Dedifferentiated amniotic fluid mesenchymal stem cell (primary cell): Measurements from ENCODE around the gene SHROOM2.
"Not testable (repeated sequence)": the region's sequence is repeated elsewhere in the genome, so short reads cannot be mapped to it uniquely, and the experiment has no call there.

Experiments used
- DNase-seq: peaks from one replicate; pipeline ENCODE4 v3.0.0-alpha.2; 2016; ENCODE audit errors: extremely low spot score

SHROOM2 gene, protein sequence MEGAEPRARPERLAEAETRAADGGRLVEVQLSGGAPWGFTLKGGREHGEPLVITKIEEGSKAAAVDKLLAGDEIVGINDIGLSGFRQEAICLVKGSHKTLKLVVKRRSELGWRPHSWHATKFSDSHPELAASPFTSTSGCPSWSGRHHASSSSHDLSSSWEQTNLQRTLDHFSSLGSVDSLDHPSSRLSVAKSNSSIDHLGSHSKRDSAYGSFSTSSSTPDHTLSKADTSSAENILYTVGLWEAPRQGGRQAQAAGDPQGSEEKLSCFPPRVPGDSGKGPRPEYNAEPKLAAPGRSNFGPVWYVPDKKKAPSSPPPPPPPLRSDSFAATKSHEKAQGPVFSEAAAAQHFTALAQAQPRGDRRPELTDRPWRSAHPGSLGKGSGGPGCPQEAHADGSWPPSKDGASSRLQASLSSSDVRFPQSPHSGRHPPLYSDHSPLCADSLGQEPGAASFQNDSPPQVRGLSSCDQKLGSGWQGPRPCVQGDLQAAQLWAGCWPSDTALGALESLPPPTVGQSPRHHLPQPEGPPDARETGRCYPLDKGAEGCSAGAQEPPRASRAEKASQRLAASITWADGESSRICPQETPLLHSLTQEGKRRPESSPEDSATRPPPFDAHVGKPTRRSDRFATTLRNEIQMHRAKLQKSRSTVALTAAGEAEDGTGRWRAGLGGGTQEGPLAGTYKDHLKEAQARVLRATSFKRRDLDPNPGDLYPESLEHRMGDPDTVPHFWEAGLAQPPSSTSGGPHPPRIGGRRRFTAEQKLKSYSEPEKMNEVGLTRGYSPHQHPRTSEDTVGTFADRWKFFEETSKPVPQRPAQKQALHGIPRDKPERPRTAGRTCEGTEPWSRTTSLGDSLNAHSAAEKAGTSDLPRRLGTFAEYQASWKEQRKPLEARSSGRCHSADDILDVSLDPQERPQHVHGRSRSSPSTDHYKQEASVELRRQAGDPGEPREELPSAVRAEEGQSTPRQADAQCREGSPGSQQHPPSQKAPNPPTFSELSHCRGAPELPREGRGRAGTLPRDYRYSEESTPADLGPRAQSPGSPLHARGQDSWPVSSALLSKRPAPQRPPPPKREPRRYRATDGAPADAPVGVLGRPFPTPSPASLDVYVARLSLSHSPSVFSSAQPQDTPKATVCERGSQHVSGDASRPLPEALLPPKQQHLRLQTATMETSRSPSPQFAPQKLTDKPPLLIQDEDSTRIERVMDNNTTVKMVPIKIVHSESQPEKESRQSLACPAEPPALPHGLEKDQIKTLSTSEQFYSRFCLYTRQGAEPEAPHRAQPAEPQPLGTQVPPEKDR (N-terminal part only)

DNA sequence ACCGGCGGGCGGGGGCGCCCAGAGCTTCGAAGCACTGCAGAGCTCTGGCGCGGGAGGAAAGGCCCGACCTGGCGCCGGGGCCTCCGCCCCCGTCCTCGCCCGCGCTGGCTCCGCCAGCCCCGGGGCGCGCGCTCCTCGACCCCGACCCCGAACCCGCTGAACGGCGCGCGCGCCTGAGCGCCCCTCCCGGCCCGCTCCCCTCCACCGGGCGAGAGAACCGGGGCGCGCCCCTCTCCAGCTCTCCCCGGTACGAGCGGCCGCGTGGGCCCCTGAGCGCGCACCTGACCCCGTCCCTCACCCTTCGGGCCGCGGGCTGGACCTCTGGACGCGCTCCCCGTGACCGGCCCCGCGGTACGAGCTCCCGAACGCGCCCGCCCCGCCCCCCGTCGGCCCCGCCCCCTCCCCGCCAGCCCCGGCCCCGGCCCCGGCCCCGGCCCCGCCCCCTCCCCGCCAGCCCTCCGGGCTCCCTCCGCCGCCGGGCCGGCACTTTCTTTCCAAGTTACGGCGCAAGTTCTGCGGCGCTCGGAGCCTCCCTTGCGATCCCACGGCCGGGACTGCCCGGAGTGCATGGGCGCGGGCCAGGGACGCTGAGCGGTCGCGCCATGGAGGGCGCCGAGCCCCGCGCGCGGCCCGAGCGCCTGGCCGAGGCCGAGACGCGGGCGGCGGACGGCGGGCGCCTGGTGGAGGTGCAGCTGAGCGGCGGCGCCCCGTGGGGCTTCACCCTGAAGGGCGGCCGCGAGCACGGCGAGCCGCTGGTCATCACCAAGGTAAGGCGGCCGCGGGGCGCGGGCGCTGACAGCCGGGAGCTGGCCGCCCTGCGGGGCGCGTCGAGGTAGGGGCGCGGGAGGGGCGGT, at the start of gene SHROOM2:
TSS of gene SHROOM2 (plus strand) at position 486 of the 854 bp plus-strand sequence. CDS start at position 603, 117 bp downstream.
- no peak for DNase-seq

DNA sequence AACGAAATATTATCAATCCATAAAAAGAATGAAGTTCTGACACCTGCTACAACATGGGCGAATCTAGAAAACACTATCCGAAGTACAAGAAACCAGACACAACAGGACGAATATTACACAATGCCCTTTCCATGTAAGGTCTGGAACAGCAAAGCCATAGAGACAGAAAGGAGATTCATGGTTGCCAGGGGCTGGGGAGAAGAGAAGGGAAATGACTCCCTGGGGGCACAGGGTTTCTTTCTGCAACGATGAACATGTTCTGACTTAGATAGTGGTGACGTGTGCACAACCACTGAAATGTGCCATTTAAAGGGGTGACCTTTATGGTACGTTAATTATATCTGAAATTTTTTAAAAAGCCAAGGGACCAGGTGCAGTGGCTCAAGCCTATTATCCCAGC, 48.9 kb upstream of the SHROOM2 start:
- no peak for DNase-seq

DNA sequence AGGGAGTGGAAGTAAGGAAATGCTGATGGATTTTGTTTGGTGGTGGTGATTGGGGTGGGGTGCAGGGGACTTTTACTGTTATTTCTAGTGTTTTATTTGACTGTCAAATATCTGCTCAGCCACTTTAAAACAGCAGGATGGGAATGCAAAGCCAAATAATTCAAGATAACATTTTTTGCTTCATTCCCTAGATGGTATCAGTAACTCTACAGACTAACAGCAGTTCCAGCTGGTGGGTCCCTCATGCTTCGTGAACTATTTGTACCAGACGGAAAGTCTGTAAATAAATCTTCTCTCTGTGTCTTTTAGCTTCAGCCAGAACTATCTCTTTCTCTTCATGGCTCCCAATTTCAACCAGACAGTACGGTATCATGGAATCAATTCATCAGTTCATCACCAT, 48.1 kb upstream of the SHROOM2 start:
- no peak for DNase-seq

DNA sequence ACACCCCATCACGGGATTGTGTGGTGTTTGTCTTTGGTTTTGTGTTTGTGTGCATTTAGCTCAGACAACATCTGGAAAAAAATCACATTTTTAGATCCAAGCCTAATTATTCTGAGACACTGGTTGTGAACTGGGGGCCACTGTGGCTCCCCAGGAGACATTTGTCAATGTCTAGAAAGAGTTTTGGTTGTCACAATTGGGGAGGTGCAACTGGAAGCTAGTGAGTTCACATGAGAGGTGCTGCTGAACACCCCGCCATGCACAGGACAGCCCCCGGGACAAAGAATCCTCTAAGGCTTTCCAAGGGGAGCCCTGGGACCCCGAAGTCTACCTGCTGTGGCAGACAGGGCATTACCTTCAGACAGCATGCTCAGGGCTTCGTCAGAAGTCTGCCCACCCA, 47.1 kb upstream of the SHROOM2 start:
- no peak for DNase-seq

DNA sequence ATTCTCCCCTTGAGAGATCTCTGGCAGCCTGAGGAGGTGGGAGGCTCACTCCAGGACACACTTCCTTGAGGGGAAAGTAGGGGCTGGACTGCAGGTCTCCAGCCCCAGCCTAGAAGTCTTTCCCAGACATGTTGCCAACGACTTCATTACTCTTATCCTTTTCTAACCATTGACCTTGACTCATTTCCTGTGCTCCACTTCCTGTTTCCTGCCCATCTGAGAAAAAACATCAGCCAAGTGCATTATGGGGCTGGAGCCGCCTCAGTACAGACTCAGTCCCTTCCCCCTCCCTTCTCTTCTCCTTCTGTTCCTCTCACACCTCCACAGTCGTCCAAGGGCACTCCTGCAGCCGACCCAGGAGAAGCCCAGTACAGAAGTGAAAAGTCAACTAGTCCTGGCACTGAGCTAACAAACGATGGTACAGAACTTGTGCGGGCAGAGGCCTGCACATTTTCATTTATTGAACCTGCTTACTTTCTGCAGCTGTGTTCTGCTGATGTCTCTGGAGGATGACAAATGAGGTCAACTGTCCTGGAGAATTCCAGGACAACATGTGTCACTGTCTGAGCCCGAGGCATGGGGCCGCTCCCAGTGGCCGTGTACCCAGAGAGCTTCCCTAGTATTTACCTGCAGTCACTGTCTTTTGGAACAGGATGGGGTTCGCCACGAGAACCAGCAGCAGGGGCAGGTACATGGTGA, 40.7 kb upstream of the SHROOM2 start:
- no peak for DNase-seq

DNA sequence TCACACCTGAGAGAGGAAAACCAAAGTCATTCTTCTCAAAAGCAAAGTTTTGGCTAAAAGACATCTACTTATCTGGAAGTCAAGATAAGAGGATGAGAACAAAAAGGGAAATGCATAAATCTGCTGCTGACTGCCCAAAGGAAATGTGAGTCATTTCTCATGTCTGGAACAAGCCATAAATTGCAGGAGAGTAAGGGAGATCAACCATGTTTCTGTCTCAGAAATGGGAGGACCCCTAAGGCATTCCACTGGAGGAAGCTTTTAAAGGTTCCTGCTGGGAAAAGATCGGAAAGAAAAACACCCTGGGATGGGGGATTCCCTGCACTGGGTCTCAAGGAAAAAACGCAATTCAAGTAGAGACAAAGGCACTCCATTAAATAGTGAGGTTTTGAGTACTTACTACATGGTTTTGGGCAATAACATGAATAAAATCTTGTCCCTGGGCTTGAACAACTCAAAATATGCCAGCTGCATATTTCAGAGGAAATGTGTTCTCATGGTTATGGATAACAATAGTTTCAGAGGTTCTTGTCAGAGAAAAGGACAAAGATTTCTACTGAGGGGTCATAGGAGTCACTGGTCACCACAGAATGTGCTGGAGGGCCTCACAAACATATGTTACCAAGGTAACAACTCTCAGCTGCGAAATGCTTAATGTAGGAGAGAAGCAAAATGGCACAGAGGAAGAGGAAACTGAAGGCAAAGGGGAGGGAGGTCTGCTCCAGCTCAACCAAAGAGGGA, 39.9 kb upstream of the SHROOM2 start:
- no peak for DNase-seq

DNA sequence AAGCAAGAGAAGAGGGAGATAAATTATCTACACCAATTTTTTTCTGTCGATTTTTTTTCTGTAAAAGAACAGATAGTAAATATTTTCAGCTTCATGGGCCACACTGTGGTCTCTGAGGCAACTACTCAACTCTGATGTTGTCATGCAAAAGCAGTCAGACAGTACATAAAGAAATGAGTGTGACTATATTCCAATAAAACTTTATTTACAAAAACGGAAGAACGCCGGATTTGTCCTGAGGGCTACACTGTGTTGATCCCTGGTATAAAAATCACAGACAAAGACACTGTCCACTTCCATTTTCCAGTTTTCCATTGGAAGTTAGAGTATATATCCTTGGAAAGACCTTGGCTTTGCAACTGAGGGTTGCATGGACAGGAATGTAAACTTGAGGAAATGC, 38.6 kb upstream of the SHROOM2 start:
- no peak for DNase-seq

DNA sequence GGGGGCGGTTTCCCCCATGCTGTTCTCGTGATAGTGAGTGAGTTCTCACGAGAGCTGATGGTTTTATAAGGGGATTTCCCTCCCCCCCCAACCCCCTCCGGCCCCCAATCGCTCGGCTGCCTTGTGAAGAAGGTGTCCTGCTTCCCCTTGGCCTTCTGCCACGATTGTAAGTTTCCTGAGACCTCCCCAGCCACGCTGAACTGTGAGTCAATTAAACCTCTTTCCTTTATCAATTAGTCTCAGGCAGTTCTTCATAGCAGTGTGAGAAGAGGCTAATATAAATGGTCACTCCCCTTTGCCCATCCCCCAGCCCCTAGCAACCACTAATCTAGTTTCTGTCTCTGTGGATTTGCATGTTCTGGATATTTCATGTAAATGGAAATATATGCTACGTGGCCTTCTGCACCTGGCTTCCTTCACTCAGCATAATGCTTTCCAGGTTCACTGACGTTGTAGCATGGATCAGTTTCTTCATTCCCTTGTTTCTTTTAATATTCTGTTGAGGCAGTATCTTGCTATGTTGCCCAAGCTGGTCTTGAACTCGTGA, 37.0 kb upstream of the SHROOM2 start:
- DNase-seq, result no peak

DNA sequence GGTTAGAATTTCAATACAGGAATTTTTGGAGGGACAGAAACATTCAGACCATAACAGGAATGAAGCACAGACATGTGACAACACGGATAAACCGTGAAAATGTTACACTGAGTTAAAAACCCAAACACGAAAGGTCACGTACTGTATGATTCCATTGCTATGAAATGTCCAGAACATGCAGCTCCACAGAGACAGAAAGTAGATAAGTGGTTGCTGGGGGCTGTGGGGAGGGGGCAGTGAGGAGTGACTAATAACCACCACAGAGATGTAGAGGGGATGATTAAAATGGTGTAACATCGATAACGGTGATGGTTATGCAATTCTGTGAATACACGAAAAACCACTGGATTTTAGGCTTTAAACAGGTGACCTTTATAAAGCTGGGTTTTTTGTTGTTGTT, 28.9 kb upstream of the SHROOM2 start:
- DNase-seq, result no peak

DNA sequence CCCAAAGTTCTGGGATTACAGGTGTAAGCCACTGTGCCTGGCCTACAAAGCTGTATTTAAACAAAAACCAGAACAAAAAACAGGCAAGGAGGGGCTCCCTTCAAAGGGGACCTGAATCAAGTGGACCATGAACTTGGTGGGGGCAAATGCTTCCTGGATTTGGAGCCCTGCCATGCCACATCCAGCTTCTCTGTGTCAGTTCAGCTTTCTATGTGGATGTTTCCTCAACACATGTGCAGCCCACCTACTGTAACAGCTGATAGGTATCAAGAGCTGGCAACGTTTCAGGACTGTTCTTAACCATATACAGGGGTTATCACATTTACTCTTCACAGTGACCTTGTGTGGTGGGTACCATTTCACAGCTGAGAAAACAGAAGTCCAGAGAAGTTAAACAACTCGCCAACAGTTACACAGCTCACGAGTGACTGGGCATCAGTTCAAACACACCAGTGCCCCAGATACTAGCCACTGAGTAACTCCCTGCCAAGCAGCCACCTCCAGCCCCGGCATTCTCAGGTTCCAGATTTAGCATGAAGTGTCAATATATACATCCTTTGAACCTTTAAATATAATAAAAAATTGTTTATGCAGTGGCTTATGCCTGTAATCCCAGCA, 28.1 kb upstream of the SHROOM2 start:
- DNase-seq, result no peak

DNA sequence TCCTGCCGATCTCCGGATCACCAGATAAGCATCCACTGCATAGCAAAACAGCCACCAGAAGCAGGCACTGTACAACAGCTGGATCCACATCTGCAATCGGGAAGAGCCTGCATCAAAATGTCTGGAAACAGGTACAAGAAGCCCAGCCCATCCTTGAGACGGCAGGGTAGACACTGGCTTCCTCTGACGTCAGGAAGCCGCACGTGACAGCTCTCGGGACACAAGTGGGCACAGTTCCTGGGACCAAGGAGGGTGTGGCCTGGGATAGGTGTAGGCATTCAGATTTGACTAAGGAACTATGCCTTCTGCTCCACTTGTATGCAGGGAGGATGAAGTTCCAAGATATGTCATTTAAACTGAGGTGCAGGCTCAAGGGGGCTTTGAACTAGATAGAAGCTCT, 26.9 kb upstream of the SHROOM2 start:
- DNase-seq, result no peak

DNA sequence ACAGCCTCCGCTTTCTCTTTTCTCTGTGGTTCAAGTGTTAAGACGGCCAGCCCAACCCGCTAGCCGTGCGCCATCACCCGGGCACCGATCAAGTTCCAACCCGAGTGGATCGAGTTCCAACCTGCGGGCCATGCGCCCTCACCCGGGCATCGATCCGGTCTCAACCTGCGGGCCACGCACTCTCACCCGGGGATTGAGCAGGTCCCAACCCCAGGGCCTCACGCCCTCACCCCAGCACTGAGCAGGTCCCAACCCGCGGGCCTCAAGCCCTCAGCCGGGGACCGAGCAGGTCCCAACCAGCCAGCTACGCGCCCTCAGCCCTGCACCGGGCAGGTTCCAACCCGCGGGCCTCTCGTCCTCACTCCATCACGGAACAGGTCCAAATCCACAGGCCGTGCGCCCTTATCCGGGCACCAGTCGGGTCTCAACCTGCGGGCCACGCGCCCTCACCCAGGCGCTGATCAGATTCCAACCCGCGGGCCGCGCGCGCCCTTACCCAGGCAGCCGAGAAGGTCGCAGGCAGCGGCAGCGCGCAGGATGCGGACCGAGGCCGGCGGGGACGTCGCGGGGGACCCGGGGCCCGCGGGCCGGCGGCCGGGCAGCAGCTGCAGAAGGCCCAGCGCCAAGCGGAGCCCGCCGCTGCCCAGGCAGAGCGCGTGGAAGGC, 21.0 kb upstream of the SHROOM2 start:
- DNase-seq, result no peak

DNA sequence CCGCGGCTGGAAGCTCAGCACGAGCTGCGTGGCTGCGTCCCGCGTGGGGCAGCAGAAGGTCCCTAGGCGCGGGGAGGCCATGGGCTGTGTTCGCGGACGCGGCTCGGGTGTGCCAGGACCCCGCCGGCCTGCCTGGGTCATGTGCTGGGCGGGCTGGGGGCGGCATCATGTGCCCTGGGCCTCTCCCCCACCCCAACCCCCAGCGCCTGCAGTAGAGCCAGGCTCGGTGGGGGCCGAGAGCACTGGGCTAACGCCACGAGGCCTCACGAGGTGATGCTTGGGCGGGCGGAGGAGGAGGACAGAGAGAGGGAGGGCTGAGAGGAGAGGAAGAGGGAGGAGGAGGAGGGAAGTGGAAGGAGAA, 20.5 kb upstream of the SHROOM2 start, which contains the start of gene GPR143:
TSS of gene GPR143 (minus strand) at position 111 of the 361 bp plus-strand sequence. CDS start at position 81, 30 bp downstream.
- DNase-seq, result no peak

DNA sequence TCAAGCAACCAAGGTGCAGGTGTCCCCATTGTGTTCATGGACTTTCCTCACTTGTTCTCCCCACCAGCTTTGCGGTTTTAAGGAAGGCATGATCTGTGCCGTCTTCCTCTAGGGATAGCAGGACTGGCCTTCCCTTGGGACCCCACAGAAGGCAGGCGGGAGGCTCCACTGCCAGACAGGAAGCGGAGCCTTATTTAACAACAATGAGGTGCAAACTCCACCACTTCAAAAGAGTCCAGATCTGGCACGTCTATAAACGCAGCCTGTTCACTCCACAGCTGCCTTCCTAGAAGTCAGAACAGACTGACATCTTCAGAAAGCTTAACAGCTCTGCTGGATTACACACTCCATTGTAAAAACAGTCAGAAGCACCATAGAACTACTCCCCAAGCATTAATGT, 18.9 kb upstream of the SHROOM2 start:
- no peak for DNase-seq

DNA sequence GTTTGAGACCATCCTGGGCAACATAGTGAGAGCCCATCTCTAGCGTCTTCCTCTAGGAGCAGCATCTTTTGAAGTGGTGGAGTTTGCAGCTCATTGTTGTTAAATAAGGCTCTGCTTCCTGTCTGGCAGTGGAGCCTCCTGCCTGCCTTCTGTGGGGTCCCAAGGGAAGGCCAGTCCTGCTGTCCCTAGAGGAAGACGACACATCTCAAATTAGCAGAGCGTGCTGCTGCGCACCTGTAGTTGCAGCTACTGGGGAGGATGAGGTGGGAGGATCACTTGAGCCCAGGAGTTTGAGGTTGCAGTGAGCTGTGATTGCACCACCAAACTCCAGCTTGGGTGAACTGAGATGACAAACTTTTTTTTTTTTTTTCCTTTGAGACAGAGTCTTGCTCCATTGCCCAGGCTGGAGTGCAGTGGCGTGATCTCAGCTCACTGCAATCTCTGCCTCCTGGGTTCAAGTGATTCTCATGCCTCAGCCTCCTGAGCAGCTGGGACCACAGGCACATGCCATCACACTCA, 17.8 kb upstream of the SHROOM2 start:
- not testable (repeated sequence) for DNase-seq

DNA sequence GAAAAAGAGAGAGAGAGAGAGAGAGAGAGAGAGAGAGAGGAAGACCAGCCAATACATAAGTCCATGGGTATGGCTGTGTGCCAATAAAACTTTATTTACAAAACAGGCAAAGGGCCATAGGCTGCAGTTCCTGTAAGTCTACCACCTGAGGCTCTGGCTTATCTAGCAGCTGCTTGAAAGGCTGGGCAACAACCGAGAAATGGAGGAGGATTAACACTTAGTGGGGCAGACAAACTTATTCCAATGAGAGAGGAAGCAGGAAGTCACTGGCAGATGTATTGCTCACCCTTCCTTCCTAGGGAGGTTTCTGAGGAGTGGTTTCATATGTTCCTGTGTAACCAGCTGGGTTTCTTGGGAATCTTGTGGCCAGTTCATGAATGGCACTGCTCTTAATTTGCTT, 15.9 kb upstream of the SHROOM2 start:
- DNase-seq, result no peak

DNA sequence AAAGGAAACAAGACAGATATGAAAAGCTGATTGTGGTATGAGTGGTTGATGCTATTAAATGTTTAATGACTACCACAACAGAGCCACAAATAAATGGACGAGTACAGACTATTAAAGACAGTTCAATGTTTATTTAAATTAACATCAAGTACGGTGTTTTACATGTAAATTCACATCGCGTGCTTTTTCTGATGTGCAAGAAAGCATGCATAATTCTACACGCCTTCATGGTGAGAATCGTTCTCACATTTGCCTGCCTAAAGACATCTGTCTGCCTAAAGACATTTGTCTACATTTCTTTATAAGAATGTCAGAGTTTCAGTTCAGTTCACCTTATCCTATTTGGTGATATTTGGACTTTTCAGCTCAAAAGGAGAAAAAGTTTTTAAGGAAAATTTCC, 13.3 kb upstream of the SHROOM2 start:
- no peak for DNase-seq

DNA sequence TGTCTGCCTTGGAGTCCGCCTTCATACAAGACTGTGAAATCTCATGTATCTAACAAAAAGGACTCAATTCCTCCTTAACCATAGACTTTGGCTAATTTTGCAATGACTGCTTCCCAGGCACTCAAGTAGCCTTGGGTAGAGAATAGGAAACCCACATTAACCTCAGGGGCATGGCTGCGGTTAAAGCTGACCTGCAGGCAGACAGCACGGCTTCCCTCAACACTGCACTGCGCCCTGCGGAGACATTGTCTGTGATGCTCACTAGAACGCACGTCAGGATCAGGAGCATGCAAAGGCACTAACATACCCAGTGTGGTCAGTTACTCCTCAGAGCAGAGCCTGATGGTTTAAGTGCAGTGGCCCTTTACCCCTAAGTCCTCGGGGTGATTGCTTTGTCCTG, 10.3 kb upstream of the SHROOM2 start:
- DNase-seq, result no peak
